Glutamatergic neuron (in vitro differentiated cells): ENCODE measurements around the gene MDFIC. TPM values are rescaled to one million over a fixed set of nuclear protein-coding genes. Genes with fewer than 3 reads are reported as not detected.

Experiments used
- DNase-seq: peaks from one replicate; pipeline ENCODE4 v3.0.0; 2022
- H3K27ac Mint-ChIP-seq: one replicate; pipeline ENCODE4 v1.8.0; 2020; ENCODE audit warnings: mild to moderate bottlenecking, mixed read lengths, inconsistent platforms; ENCODE audit not compliant: unreplicated experiment
- H3K27me3 Mint-ChIP-seq: one replicate; pipeline ENCODE4 v1.8.0; 2020; ENCODE audit warnings: mild to moderate bottlenecking, moderate library complexity, mixed read lengths, inconsistent platforms; ENCODE audit not compliant: unreplicated experiment
- H3K36me3 Mint-ChIP-seq: one replicate; pipeline ENCODE4 v1.8.0; 2020; ENCODE audit warnings: mild to moderate bottlenecking, mixed read lengths, inconsistent platforms; ENCODE audit not compliant: unreplicated experiment
- H3K4me1 Mint-ChIP-seq: one replicate; pipeline ENCODE4 v1.8.0; 2020; ENCODE audit warnings: mild to moderate bottlenecking, low read depth, mixed read lengths, inconsistent platforms; ENCODE audit not compliant: unreplicated experiment
- H3K4me3 Mint-ChIP-seq: one replicate; pipeline ENCODE4 v1.8.0; 2020; ENCODE audit warnings: mild to moderate bottlenecking, mixed read lengths, inconsistent platforms; ENCODE audit not compliant: unreplicated experiment
- H3K9me3 Mint-ChIP-seq: one replicate; pipeline ENCODE4 v1.8.0; 2020; ENCODE audit warnings: mild to moderate bottlenecking, moderate library complexity, mixed read lengths, inconsistent platforms; ENCODE audit not compliant: unreplicated experiment
- total RNA-seq: library from RNA; stranded (reverse); fragmentation: NEBNext Ultra II Directional; extraction: Animal tissue kit (Norgen Biotek cat#: 25700); gene quantifications from one replicate; pipeline ENCODE4 v1.2.1, GENCODE V29; 2021; ENCODE audit not compliant: unreplicated experiment
- TF ChIP-seq, protein P1 (sequence below): fragments of 200-600 bp; sonication (generic); IDR thresholded peaks from one replicate; pipeline ENCODE4 v1.5.0; 2021; ENCODE audit not compliant: partially characterized antibody, unreplicated experiment

Gene MDFIC
- total RNA-seq, 1 donor from 2014 or later = 0.10 TPM

DNA sequence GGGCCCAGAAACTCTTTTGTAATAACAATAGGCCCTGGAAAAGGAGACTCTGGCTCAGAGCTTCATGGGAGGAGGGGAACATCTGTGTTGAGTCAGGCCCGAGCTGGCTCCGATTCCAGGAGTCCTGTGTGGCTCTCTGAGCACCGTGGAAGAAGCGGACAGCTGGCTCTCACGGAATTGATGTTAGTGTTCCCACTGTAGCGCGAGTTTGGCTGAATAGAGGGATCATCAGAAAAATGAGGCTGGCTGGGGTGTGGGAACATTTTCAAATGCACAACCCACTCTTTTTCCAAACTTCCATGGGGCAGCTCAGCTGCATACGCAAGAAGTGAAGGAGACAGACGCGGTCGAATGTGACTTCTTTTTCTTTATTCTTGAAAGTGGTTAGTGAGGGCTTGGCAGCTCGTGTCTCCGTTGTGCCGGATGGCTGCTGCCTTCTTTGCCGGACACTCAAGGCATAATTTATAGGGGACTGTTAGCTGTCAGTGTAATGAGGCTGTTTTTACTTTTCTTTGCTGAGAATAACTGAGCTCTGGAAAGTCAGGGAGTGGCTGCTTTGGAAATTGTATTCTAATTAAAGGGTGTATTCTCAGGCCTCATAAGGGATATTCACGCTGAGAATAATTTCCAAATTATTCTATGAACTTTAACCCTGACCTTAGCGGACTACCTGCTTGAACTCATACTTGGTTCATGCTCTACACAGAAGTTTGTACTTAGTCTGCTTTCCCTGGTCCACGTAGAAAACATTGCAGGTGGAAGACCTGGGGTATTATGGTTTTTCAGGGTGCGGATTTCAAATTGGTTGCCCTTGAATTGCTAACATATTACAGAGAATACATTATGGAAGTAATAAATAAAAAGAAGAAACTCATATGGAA is 23.1 kb downstream of the MDFIC start:
- Mint-ChIP-seq H3K27me3 (no peaks in the 10 kb centered on the region), H3K4me3 (no peak overlapping the region), H3K27ac (peak overlapping the region; percentile 86), H3K9me3 (no peaks in the 10 kb centered on the region), H3K4me1 (peaks cover 7% of the 10 kb centered on the region), H3K36me3 (no peaks in the 10 kb centered on the region)
- peak; percentile 29 for DNase-seq
- TF ChIP-seq, protein P1, sequence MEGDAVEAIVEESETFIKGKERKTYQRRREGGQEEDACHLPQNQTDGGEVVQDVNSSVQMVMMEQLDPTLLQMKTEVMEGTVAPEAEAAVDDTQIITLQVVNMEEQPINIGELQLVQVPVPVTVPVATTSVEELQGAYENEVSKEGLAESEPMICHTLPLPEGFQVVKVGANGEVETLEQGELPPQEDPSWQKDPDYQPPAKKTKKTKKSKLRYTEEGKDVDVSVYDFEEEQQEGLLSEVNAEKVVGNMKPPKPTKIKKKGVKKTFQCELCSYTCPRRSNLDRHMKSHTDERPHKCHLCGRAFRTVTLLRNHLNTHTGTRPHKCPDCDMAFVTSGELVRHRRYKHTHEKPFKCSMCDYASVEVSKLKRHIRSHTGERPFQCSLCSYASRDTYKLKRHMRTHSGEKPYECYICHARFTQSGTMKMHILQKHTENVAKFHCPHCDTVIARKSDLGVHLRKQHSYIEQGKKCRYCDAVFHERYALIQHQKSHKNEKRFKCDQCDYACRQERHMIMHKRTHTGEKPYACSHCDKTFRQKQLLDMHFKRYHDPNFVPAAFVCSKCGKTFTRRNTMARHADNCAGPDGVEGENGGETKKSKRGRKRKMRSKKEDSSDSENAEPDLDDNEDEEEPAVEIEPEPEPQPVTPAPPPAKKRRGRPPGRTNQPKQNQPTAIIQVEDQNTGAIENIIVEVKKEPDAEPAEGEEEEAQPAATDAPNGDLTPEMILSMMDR = no peak

DNA sequence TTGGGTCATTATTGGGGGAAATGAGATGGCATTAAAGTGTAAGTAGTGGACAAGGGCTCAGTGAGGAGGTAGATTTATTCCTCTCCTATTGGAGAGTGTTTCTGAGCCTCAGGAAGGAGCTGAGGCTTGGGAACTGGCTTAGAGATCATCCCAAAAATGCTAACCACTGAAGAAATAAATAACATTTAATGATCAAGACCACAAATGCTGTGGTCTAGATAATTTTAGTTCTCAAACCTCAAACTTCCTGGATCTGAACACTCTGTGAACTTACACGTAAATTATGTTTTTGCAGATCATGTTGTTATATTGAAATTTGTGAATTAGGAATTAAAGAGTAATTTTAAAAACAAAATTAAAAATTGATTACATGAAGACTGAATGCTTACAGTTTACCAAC is 27.3 kb downstream of the MDFIC start:
- DNase-seq = no peak
- TF ChIP-seq, protein P1 = no peak
- no peaks in the 10 kb centered on the region for H3K27me3 Mint-ChIP-seq
- no peaks in the 10 kb centered on the region for H3K9me3 Mint-ChIP-seq
- H3K27ac Mint-ChIP-seq = no peak overlapping the region
- no peaks in the 10 kb centered on the region for H3K36me3 Mint-ChIP-seq
- peaks cover 7% of the 10 kb centered on the region for H3K4me1 Mint-ChIP-seq
- H3K4me3 Mint-ChIP-seq = no peak overlapping the region

DNA sequence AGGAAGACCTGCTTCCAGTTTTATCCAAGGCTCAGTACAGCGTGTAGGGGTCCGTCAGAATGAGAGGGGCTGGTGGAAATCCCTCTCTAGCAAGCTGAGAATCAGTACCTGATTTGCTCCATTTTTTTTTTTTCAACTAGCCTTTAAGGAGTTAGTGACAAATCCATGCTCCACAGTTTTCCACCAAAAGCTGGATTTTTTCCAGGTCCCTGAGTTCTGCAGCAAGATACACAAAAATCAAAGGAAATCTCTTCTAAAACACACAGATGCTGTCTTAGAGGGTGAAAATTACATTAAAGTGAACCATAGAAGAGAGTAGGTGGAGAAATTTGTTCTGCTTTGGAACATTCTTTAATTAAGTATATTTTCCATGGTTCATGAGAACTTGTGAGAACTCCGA is 30.4 kb downstream of the MDFIC start:
- Mint-ChIP-seq H3K4me3 (no peak overlapping the region), H3K27me3 (no peaks in the 10 kb centered on the region), H3K4me1 (no peaks in the 10 kb centered on the region), H3K36me3 (no peaks in the 10 kb centered on the region), H3K9me3 (no peaks in the 10 kb centered on the region), H3K27ac (no peak overlapping the region)
- DNase-seq = no peak
- TF ChIP-seq, protein P1 = no peak

DNA sequence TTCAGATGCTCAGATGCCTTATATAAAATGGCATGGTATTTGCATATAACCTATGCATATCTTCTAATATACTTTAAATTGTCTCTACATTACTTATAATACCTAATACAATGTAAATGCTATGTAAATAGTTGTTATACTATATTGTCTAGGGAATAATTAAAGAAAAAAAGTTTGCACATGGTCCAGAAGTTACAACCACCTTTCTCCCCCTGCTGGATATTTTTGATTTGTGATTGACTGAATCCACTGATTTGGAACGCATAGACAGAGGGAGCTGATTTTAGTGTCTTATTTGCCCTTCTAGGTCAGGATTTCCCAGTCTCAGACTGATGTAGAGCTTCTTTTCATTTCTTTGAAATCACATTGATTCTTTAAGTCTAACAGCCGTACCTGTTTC is 31.8 kb downstream of the MDFIC start:
- TF ChIP-seq, protein P1 = no peak
- Mint-ChIP-seq H3K27ac (no peak overlapping the region), H3K9me3 (no peaks in the 10 kb centered on the region)

DNA sequence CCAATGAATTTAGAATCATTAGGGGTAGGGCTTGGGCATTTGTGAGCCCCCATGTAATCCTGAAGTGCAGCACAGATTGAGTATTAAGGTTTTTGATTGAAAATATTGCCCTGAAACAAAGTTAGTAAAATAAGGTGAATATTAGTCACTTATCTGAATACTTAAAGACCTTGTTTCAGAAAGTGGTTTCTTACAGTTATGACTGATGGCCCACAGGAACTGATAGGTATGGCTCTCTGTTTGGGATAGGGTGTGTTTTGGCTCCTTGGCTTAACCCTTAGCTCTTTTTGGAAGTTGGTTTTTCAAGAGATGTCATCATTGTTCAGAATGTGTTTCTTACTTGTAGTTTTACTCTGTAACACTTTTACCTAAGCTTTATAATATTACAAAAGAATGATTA is 34.8 kb downstream of the MDFIC start:
- H3K27me3 Mint-ChIP-seq = no peaks in the 10 kb centered on the region

More for the DNA sequence above, 31.8 kb downstream of the MDFIC start:
- no peak for DNase-seq
- Mint-ChIP-seq H3K4me1 (no peaks in the 10 kb centered on the region), H3K36me3 (no peaks in the 10 kb centered on the region), H3K27me3 (no peaks in the 10 kb centered on the region), H3K4me3 (no peak overlapping the region)

More for the DNA sequence above, 34.8 kb downstream of the MDFIC start:
- Mint-ChIP-seq H3K4me3 (no peak overlapping the region), H3K27ac (no peak overlapping the region), H3K9me3 (no peaks in the 10 kb centered on the region), H3K4me1 (no peaks in the 10 kb centered on the region), H3K36me3 (no peaks in the 10 kb centered on the region)
- TF ChIP-seq, protein P1 = no peak
- no peak for DNase-seq
